HepG2 (cell line): ENCODE measurements around the gene PGPEP1. TPM values are rescaled to one million over a fixed set of nuclear protein-coding genes. Genes with fewer than 3 reads are reported as not detected.

ENCODE experiments used
- AFF4 ChIP-seq: sonication (generic); formaldehyde crosslinking; IDR thresholded peaks from 2 replicates; pipeline ENCODE4 v1.4.0; 2020; ENCODE audit warnings: missing genetic modification reagents
- ARNT ChIP-seq: fragments of 450-650 bp; IDR thresholded peaks from 2 replicates; pipeline ENCODE4 v1.6.1; 2017
- CENPX ChIP-seq: sonication (generic); formaldehyde crosslinking; IDR thresholded peaks from 2 replicates; pipeline ENCODE4 v1.9.0; 2021; ENCODE audit warnings: mild to moderate bottlenecking, missing genetic modification reagents, moderate library complexity
- CHCHD3 ChIP-seq: sonication (generic); formaldehyde crosslinking; IDR thresholded peaks from 2 replicates; pipeline ENCODE4 v1.8.0; 2022; ENCODE audit warnings: mild to moderate bottlenecking, missing genetic modification reagents, moderate library complexity
- CREB1 ChIP-seq, 2 experiments: fragments of 450-650 bp in 1 of 2; IDR thresholded peaks; 2 replicates each; pipeline ENCODE4 v1.6.1; 2016 to 2017; ENCODE audit warnings: control low read depth in 1 of 2, mild to moderate bottlenecking in 1 of 2, missing compliant biosample characterization in 1 of 2, missing genetic modification characterization in 1 of 2
- DZIP1 ChIP-seq: sonication (generic); formaldehyde crosslinking; IDR thresholded peaks from 2 replicates; pipeline ENCODE4 v1.5.0; 2020; ENCODE audit warnings: mild to moderate bottlenecking, missing genetic modification reagents
- HDAC1 ChIP-seq: sonication (generic); formaldehyde crosslinking; IDR thresholded peaks from 2 replicates; pipeline ENCODE4 v1.5.1; 2020; ENCODE audit warnings: mild to moderate bottlenecking, missing genetic modification reagents
- HNRNPH1 ChIP-seq: fragments of 200-400 bp; formaldehyde crosslinking; optimal IDR thresholded peaks from 2 replicates; pipeline ENCODE3; 2017; ENCODE audit warnings: mild to moderate bottlenecking, low read depth, low read length
- JDP2 ChIP-seq: sonication (generic); formaldehyde crosslinking; IDR thresholded peaks from 2 replicates; pipeline ENCODE4 v1.8.1; 2022; ENCODE audit warnings: missing genetic modification reagents, borderline replicate concordance
- NFATC3 ChIP-seq: sonication (generic); formaldehyde crosslinking; IDR thresholded peaks from 2 replicates; pipeline ENCODE4 v1.5.1; 2020; ENCODE audit warnings: mild to moderate bottlenecking, missing genetic modification reagents
- SP5 ChIP-seq: IDR thresholded peaks from 2 replicates; pipeline ENCODE4 v1.6.1; 2016; ENCODE audit warnings: low read depth, borderline replicate concordance
- ZBTB7B ChIP-seq: sonication (generic); formaldehyde crosslinking; IDR thresholded peaks from 2 replicates; pipeline ENCODE4 v1.4.0; 2020; ENCODE audit warnings: missing genetic modification reagents
- ZNF138 ChIP-seq: sonication (generic); formaldehyde crosslinking; IDR thresholded peaks from 2 replicates; pipeline ENCODE4 v1.5.0; 2020; ENCODE audit warnings: mild to moderate bottlenecking, low read depth, missing genetic modification reagents
- ZNF30 ChIP-seq: sonication (generic); formaldehyde crosslinking; IDR thresholded peaks from 2 replicates; pipeline ENCODE4 v1.5.0; 2020; ENCODE audit warnings: mild to moderate bottlenecking, missing genetic modification reagents
- ZNF414 ChIP-seq: sonication (generic); formaldehyde crosslinking; IDR thresholded peaks from 2 replicates; pipeline ENCODE4 v1.5.0; 2020; ENCODE audit warnings: missing genetic modification reagents
- ZNF446 ChIP-seq: sonication (generic); formaldehyde crosslinking; IDR thresholded peaks from 2 replicates; pipeline ENCODE4 v1.5.0; 2020; ENCODE audit warnings: mild to moderate bottlenecking, missing genetic modification reagents
- ZNF503 ChIP-seq: sonication (generic); formaldehyde crosslinking; IDR thresholded peaks from 2 replicates; pipeline ENCODE4 v1.4.0; 2020; ENCODE audit warnings: missing genetic modification reagents
- ZSCAN20 ChIP-seq: sonication (generic); formaldehyde crosslinking; IDR thresholded peaks from 2 replicates; pipeline ENCODE4 v1.4.0; 2020; ENCODE audit warnings: missing genetic modification reagents, mild to moderate bottlenecking, borderline replicate concordance
- ZSCAN30 ChIP-seq: sonication (generic); formaldehyde crosslinking; IDR thresholded peaks from 2 replicates; pipeline ENCODE4 v1.5.0; 2020; ENCODE audit warnings: mild to moderate bottlenecking, missing genetic modification reagents
- polyA plus RNA-seq, 8 experiments: library from polyadenylated mRNA; depleted of rRNA in 3 of 8; stranded (reverse) in 7 of 8; unstranded in 1 of 8; fragments of >200 nt; fragmentation: Illumina TruSeq in 4 of 8; extraction: Trizol in 4 of 8; gene quantifications; 2 replicates each; pipeline versions ENCODE4 v1.2.1 to v1.2.3, GENCODE V29; 2011 to 2016; ENCODE audit warnings: low read depth in 4 of 8, missing spikeins in 1 of 8, mixed read lengths in 1 of 8; ENCODE audit not compliant: insufficient read depth in 1 of 8
- total RNA-seq, 5 experiments: library from RNA; depleted of rRNA; stranded (reverse); fragments of >200 nt; fragmentation: Illumina TruSeq; extraction: Trizol; gene quantifications; 2 replicates each; pipeline ENCODE4 v1.2.3, GENCODE V29; 2016; ENCODE audit warnings: low read depth in 1 of 5

PGPEP1 gene
- total and polyA plus RNA-seq, 2 of the 13 experiments (the other 11 are each of a cell fraction or from before 2014, with no cell fraction given), result 53.1 to 56.6 TPM

GRCh38 chr19:18291590-18292461 lies 48.6 kb upstream of the PGPEP1 start (continued):
- no peak for TF ChIP-seq CHCHD3 (CRISPR knock-in tag)
- no peak for TF ChIP-seq AFF4 (CRISPR knock-in tag)
- peak; percentile 24; the same call in 1 of the 2 replicates for TF ChIP-seq SP5
- TF ChIP-seq ZNF30 (CRISPR knock-in tag), result no peak
- TF ChIP-seq CENPX (CRISPR knock-in tag), result no peak
- no peak for TF ChIP-seq ZNF414 (CRISPR knock-in tag)
- no peak for TF ChIP-seq ZNF503
- peak; percentile 70 for TF ChIP-seq HDAC1 (CRISPR knock-in tag)
- no peak for TF ChIP-seq ZSCAN30 (CRISPR knock-in tag)
- no peak for TF ChIP-seq DZIP1
- no peak for TF ChIP-seq JDP2 (CRISPR knock-in tag)
- peak; percentile 71; the same call in 1 of the 2 replicates for TF ChIP-seq ZBTB7B (CRISPR knock-in tag)
- peak; percentile 76; the same call in 1 of the 2 replicates for TF ChIP-seq ZSCAN20
- no peak for TF ChIP-seq NFATC3 (CRISPR knock-in tag)
- TF ChIP-seq ZNF138 (CRISPR knock-in tag), result no peak
- no peak for TF ChIP-seq ARNT
- no peak for TF ChIP-seq HNRNPH1
- 0 out of 2 replicates have a peak, but pooled peaks have one; percentile 9 for TF ChIP-seq CREB1 (IDR thresholded peaks at IDR 0.05)
- 0 out of 2 replicates have a peak, but pooled peaks have one; percentile 13 for TF ChIP-seq CREB1 (CRISPR knock-in tag; IDR thresholded peaks at IDR 0.05)
- no peak for TF ChIP-seq ZNF446
